ENCODE measurements around the gene CCIN. TPM values are rescaled to one million over a fixed set of nuclear protein-coding genes. Genes with fewer than 3 reads are reported as not detected.

The CCIN gene
- total RNA-seq, 2 experiments from 2014 or later, result not detected

DNA sequence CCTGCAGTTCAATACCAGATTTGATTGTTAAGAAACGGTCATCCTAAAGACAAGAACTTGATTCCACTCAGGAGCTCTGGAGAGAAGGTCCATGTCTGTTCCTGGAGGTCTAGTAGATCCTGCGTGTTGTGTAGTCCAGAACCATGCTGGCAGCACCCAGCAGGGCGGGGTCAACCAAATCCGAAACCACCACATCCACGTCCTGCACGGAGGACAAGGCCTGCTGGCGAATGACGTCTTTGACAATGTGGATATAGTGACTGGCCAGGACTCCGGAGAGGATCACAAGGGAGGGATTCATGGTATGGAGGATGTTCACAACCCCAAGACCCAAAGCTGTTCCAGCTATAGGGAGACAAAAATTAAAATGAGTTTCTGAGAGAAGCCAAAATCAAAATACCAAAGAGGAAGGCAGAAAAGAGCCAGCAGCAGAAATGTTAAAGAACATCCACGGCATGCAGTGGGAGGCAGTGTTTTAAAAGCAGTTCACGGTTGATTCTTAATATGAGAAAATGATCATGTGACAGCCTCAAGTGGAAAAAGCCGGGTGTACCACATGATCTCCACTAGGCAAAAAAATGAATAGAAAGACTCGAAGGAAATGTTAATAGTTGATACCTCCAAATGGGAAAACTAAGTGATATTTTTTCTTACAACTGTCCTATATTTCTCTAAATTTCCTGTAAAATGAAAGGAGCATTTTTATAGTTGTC lies 48.2 kb downstream of the CCIN start:
- ChIA-PET CTCF (interaction anchor here (1.4 kb wide), 1 partner anchor 28 kb away, joined by 5 read pairs; no protein-coding TSS in a partner anchor), POLR2A (interaction anchor here (2.0 kb wide), 1 partner anchor 27 kb away, joined by 7 read pairs; the partner anchor contains the start of gene CLTA)
- intact Hi-C loops (cut with micrococcal nuclease), result no loop called here
- H3K36me3 Mint-ChIP-seq, result peaks cover 37% of the 10 kb centered on the region
- H3K27ac Mint-ChIP-seq, result peak overlapping the region; percentile 72
- DNase-seq, result no peak
- no peaks in the 10 kb centered on the region for H3K9me3 Mint-ChIP-seq
- H3K4me3 Mint-ChIP-seq, result no peak overlapping the region
- H3K4me1 Mint-ChIP-seq (ENCODE audit: low read depth), result peaks cover 41% of the 10 kb centered on the region
- no peaks in the 10 kb centered on the region for H3K27me3 Mint-ChIP-seq

DNA sequence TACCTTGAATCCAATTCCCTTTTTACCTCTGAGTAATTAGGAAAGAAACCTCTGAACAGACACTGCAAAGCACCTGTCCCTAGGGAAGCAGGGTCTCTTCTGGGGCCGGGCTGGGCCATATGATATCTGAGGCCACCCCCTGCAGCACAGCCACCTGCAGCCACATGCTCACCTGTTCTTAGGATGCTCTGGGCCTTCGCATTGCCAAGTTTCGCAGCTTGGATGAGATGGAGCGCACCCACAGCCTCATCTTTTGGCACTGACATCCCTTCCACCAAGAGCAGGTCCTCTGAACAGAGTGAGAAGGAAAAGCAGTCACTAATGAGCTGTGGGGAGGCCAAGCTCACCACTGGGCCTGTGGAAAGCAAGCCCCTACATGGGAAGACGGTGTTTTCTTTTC lies 48.8 kb downstream of the CCIN start:
- Mint-ChIP-seq H3K9me3 (no peaks in the 10 kb centered on the region), H3K27ac (peak overlapping the region; percentile 77), H3K4me1 (ENCODE audit: low read depth) (peaks cover 39% of the 10 kb centered on the region), H3K4me3 (no peak overlapping the region), H3K27me3 (no peaks in the 10 kb centered on the region), H3K36me3 (peaks cover 42% of the 10 kb centered on the region)
- ChIA-PET POLR2A (interaction anchor here (0.7 to 0.8 kb wide), 2 partner anchors 11 to 362 kb away, joined by 3 read pairs; no protein-coding TSS in a partner anchor), CTCF (interaction anchor here (1.4 kb wide), 1 partner anchor 28 kb away, joined by 5 read pairs; no protein-coding TSS in a partner anchor)
- intact Hi-C loops (cut with micrococcal nuclease), result no loop called here
- no peak for DNase-seq

DNA sequence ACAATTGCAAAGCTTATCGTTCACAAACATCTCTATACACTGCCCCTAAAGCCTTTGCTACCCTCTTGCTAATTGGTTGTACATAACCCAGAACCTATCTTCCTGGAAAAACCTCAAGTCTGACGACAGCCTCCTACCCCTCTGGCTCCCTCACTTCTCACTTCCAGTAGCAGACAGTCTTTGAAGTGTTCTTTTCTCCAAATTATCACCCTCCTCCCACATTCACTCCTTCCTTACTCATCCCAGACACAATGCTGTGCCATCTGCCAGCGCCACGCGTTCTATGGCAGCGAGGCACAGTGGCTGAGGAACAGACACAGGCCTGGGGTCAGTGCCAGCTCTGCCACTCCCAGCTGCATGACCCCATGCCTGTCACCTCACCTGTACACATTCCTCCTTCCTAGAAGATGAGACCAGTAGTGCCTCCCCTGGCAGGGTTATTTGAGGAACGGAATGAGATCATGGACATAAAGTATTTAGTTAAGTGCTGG lies 49.3 kb downstream of the CCIN start:
- no peaks in the 10 kb centered on the region for H3K9me3 Mint-ChIP-seq
- intact Hi-C loops (cut with micrococcal nuclease), result no loop called here
- ChIA-PET POLR2A (interaction anchor here (0.6 to 0.8 kb wide), 3 partner anchors 12 to 362 kb away, joined by 3 read pairs; partner anchors contain the start of gene CLTA), CTCF (interaction anchor here (1.4 kb wide), 1 partner anchor 29 kb away, joined by 5 read pairs; no protein-coding TSS in a partner anchor)
- H3K36me3 Mint-ChIP-seq, result peaks cover 43% of the 10 kb centered on the region
- no peak overlapping the region for H3K4me3 Mint-ChIP-seq
- DNase-seq, result peak; percentile 48
- no peaks in the 10 kb centered on the region for H3K27me3 Mint-ChIP-seq
- peaks cover 36% of the 10 kb centered on the region for H3K4me1 Mint-ChIP-seq (ENCODE audit: low read depth)
- peak overlapping the region; percentile 77 for H3K27ac Mint-ChIP-seq

Other genes with a start within 250 kb of the CCIN start
- not detected for gene OR2S2, start 211.2 kb upstream of the CCIN start, total RNA-seq
- 1 to 10 TPM; 6.1 to 7.2 TPM for gene RECK, start 132.5 kb upstream of the CCIN start, total RNA-seq
- 10 to 100 TPM; 24.7 to 25.8 TPM for gene GLIPR2, start 32.7 kb upstream of the CCIN start, total RNA-seq
- gene CLTA, start 21.5 kb downstream of the CCIN start, total RNA-seq, result 100 to 1,000 TPM; 139 to 144 TPM
- gene GNE, start 89.1 kb downstream of the CCIN start, total RNA-seq, result 10 to 100 TPM; 19.2 to 20.5 TPM
- gene RNF38, start 230.9 kb downstream of the CCIN start, total RNA-seq, result 10 to 100 TPM; 24.9 to 27.1 TPM